ENCODE measurements around the gene ERN1. TPM values are rescaled to one million over a fixed set of nuclear protein-coding genes. Genes with fewer than 3 reads are reported as not detected.

Gene ERN1
- total and polyA plus RNA-seq, 2 of the 13 experiments (the other 11 are each of a cell fraction or from before 2014, with no cell fraction given), result 6.0 to 12.7 TPM

DNA sequence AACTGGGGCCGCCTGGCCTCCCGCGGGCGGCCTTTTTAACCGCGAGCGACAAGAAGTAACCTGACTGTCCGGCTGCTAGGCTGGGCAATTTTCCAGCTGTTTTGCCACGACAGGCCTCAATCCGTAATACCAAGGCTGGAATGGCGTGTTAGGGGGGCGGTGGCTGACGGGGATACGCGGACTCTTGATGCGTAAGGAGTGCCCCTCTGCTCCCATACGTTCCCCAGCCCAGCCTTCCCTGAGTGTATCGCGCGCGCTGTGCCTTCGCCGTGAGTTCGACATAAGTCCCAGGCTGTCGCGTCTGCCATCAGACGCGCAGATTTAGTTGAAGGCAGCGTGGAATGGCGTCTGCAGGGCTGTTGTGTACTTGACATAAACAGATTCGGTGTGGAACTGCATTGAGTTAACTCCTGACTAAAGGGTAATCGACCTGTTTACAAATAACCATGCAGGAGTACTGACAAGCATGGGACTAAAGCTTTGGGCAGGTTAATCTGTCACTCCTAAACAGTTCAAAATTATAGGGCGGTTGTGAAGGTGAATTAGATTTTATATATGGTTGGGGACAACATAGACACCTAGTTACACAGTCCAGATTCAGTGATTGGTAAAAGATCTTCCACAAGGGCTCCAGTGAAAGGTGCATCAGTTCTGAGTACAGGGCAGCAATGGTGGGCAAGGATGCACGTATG lies 16.6 kb upstream of the ERN1 start (continued):
- TF ChIP-seq, protein P1, sequence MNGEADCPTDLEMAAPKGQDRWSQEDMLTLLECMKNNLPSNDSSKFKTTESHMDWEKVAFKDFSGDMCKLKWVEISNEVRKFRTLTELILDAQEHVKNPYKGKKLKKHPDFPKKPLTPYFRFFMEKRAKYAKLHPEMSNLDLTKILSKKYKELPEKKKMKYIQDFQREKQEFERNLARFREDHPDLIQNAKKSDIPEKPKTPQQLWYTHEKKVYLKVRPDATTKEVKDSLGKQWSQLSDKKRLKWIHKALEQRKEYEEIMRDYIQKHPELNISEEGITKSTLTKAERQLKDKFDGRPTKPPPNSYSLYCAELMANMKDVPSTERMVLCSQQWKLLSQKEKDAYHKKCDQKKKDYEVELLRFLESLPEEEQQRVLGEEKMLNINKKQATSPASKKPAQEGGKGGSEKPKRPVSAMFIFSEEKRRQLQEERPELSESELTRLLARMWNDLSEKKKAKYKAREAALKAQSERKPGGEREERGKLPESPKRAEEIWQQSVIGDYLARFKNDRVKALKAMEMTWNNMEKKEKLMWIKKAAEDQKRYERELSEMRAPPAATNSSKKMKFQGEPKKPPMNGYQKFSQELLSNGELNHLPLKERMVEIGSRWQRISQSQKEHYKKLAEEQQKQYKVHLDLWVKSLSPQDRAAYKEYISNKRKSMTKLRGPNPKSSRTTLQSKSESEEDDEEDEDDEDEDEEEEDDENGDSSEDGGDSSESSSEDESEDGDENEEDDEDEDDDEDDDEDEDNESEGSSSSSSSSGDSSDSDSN (CRISPR knock-in tag; IDR thresholded peaks at IDR 0.05), result peak; percentile 51; the same call in 1 of the 2 replicates
- TF ChIP-seq CCDC6 (CRISPR knock-in tag; IDR thresholded peaks at IDR 0.05) (no peak), THYN1 (CRISPR knock-in tag; IDR thresholded peaks at IDR 0.05; ENCODE audit: borderline replicate concordance, low read depth) (no peak; the same call in none of the 2 replicates), SMARCE1 (IDR thresholded peaks at IDR 0.05; ENCODE audit: borderline replicate concordance) (no peak), HHEX (CRISPR knock-in tag; IDR thresholded peaks at IDR 0.05) (no peak), ZNF292 (CRISPR knock-in tag; IDR thresholded peaks at IDR 0.05; ENCODE audit: borderline replicate concordance, low read depth) (no peak; the same call in 1 of the 2 replicates), SRSF1 (optimal IDR thresholded peaks at IDR 0.05; ENCODE audit: low read depth, low read length) (no peak), ZNF562 (CRISPR knock-in tag; IDR thresholded peaks at IDR 0.05; ENCODE audit: borderline replicate concordance) (peak; percentile 48; the same call in 1 of the 2 replicates), TBX3 (IDR thresholded peaks at IDR 0.05; ENCODE audit: borderline replicate concordance) (no peak), MED13 (CRISPR knock-in tag; IDR thresholded peaks at IDR 0.05) (no peak; the same call in 1 of the 2 replicates), GATA4 (IDR thresholded peaks at IDR 0.05; ENCODE audit: borderline replicate concordance, low read depth) (no peak; the same call in 1 of the 2 replicates)
- TF ChIP-seq, protein P2, sequence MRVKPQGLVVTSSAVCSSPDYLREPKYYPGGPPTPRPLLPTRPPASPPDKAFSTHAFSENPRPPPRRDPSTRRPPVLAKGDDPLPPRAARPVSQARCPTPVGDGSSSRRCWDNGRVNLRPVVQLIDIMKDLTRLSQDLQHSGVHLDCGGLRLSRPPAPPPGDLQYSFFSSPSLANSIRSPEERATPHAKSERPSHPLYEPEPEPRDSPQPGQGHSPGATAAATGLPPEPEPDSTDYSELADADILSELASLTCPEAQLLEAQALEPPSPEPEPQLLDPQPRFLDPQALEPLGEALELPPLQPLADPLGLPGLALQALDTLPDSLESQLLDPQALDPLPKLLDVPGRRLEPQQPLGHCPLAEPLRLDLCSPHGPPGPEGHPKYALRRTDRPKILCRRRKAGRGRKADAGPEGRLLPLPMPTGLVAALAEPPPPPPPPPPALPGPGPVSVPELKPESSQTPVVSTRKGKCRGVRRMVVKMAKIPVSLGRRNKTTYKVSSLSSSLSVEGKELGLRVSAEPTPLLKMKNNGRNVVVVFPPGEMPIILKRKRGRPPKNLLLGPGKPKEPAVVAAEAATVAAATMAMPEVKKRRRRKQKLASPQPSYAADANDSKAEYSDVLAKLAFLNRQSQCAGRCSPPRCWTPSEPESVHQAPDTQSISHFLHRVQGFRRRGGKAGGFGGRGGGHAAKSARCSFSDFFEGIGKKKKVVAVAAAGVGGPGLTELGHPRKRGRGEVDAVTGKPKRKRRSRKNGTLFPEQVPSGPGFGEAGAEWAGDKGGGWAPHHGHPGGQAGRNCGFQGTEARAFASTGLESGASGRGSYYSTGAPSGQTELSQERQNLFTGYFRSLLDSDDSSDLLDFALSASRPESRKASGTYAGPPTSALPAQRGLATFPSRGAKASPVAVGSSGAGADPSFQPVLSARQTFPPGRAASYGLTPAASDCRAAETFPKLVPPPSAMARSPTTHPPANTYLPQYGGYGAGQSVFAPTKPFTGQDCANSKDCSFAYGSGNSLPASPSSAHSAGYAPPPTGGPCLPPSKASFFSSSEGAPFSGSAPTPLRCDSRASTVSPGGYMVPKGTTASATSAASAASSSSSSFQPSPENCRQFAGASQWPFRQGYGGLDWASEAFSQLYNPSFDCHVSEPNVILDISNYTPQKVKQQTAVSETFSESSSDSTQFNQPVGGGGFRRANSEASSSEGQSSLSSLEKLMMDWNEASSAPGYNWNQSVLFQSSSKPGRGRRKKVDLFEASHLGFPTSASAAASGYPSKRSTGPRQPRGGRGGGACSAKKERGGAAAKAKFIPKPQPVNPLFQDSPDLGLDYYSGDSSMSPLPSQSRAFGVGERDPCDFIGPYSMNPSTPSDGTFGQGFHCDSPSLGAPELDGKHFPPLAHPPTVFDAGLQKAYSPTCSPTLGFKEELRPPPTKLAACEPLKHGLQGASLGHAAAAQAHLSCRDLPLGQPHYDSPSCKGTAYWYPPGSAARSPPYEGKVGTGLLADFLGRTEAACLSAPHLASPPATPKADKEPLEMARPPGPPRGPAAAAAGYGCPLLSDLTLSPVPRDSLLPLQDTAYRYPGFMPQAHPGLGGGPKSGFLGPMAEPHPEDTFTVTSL (CRISPR knock-in tag; IDR thresholded peaks at IDR 0.05; ENCODE audit: borderline replicate concordance), result peak; percentile 4; the same call in 1 of the 2 replicates
- TF ChIP-seq, protein P3, sequence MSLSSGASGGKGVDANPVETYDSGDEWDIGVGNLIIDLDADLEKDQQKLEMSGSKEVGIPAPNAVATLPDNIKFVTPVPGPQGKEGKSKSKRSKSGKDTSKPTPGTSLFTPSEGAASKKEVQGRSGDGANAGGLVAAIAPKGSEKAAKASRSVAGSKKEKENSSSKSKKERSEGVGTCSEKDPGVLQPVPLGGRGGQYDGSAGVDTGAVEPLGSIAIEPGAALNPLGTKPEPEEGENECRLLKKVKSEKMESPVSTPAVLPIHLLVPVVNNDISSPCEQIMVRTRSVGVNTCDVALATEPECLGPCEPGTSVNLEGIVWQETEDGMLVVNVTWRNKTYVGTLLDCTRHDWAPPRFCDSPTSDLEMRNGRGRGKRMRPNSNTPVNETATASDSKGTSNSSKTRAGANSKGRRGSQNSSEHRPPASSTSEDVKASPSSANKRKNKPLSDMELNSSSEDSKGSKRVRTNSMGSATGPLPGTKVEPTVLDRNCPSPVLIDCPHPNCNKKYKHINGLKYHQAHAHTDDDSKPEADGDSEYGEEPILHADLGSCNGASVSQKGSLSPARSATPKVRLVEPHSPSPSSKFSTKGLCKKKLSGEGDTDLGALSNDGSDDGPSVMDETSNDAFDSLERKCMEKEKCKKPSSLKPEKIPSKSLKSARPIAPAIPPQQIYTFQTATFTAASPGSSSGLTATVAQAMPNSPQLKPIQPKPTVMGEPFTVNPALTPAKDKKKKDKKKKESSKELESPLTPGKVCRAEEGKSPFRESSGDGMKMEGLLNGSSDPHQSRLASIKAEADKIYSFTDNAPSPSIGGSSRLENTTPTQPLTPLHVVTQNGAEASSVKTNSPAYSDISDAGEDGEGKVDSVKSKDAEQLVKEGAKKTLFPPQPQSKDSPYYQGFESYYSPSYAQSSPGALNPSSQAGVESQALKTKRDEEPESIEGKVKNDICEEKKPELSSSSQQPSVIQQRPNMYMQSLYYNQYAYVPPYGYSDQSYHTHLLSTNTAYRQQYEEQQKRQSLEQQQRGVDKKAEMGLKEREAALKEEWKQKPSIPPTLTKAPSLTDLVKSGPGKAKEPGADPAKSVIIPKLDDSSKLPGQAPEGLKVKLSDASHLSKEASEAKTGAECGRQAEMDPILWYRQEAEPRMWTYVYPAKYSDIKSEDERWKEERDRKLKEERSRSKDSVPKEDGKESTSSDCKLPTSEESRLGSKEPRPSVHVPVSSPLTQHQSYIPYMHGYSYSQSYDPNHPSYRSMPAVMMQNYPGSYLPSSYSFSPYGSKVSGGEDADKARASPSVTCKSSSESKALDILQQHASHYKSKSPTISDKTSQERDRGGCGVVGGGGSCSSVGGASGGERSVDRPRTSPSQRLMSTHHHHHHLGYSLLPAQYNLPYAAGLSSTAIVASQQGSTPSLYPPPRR (CRISPR knock-in tag; IDR thresholded peaks at IDR 0.05; ENCODE audit: borderline replicate concordance), result no peak; the same call in 1 of the 2 replicates
- TF ChIP-seq, protein P4, sequence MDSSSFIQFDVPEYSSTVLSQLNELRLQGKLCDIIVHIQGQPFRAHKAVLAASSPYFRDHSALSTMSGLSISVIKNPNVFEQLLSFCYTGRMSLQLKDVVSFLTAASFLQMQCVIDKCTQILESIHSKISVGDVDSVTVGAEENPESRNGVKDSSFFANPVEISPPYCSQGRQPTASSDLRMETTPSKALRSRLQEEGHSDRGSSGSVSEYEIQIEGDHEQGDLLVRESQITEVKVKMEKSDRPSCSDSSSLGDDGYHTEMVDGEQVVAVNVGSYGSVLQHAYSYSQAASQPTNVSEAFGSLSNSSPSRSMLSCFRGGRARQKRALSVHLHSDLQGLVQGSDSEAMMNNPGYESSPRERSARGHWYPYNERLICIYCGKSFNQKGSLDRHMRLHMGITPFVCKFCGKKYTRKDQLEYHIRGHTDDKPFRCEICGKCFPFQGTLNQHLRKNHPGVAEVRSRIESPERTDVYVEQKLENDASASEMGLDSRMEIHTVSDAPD (CRISPR knock-in tag; IDR thresholded peaks at IDR 0.05), result peak; percentile 34

Data from HepG2 (cell line).